ENCODE measurements around the gene STMN3.
"Not testable (repeated sequence)": the region's sequence is repeated elsewhere in the genome, so short reads cannot be mapped to it uniquely, and the experiment has no call there.

Gene STMN3

GRCh38 chr20:63653974-63654668 lies 897 bp upstream of the STMN3 start:
- no peak for DNase-seq

- DNase-seq, result peak; percentile 65
Observed at GRCh38 chr20:63652192-63652980, 838 bp downstream of the STMN3 start.

GRCh38 chr20:63651942-63652191 lies 1.4 kb downstream of the STMN3 start:
- DNase-seq, result peak; percentile 71

GRCh38 chr20:63650486-63650885 lies 2.7 kb downstream of the STMN3 start:
- not testable (repeated sequence) for DNase-seq

GRCh38 chr20:63648895-63649589 lies 4.2 kb downstream of the STMN3 start:
- DNase-seq, result no peak

- DNase-seq, result no peak
Observed at GRCh38 chr20:63648190-63648589, 5.0 kb downstream of the STMN3 start.

- DNase-seq, result no peak
Observed at GRCh38 chr20:63645218-63645617, 8.0 kb downstream of the STMN3 start.

GRCh38 chr20:63643946-63644345 lies 9.3 kb downstream of the STMN3 start:
- no peak for DNase-seq

GRCh38 chr20:63643499-63643898 lies 9.7 kb downstream of the STMN3 start:
- DNase-seq, result no peak

GRCh38 chr20:63642527-63643247 lies 10.5 kb downstream of the STMN3 start:
- no peak for DNase-seq

GRCh38 chr20:63641792-63642523 lies 11.3 kb downstream of the STMN3 start:
- peak; percentile 100 for DNase-seq

GRCh38 chr20:63641146-63641791 lies 12.0 kb downstream of the STMN3 start:
- DNase-seq, result peak; percentile 72

- peak; percentile 56 for DNase-seq
Observed at GRCh38 chr20:63640686-63641085, 12.5 kb downstream of the STMN3 start.

- DNase-seq, result peak; percentile 17
Observed at GRCh38 chr20:63640086-63640485, 13.1 kb downstream of the STMN3 start.

GRCh38 chr20:63639093-63639975 lies 13.9 kb downstream of the STMN3 start:
- peak; percentile 93 for DNase-seq

- DNase-seq, result no peak
Observed at GRCh38 chr20:63636752-63637628, 16.2 kb downstream of the STMN3 start.

GRCh38 chr20:63635431-63636141 lies 17.6 kb downstream of the STMN3 start:
- DNase-seq, result peak; percentile 83

- DNase-seq, result no peak
Observed at GRCh38 chr20:63633732-63634131, 19.5 kb downstream of the STMN3 start.

GRCh38 chr20:63631426-63631825 lies 21.8 kb downstream of the STMN3 start:
- not testable (repeated sequence) for DNase-seq

Data from CD4-positive, alpha-beta T cell treated with Interleukin-6 for 4 hours (primary cell).